Measurements from ENCODE around the gene TXLNG.
"Not testable (repeated sequence)": the region's sequence is repeated elsewhere in the genome, so short reads cannot be mapped to it uniquely, and the experiment has no call there.

The TXLNG gene

DNA sequence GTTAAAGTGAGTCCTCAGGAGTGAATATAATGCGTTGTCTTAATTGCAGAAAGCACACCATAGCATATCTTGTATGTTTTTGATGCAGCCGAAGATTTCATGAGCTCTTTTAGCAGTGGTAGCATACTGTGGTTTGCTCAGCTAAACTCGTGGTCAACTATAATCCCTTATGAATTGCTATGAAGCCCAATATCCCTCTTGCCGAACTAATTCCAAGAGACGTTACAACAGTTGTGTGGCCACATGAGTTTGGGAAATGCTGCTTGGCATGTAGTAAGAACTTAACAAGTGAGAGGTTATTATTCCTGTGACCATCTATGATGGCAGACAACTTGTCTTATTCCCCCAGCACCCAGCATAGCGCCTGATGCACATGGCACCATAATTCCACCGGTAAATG lies 36.1 kb upstream of the TXLNG start:
- no peak for DNase-seq (ENCODE audit: low read depth)
- H3K4me3 ChIP-seq (ENCODE audit: low read length), result no peak overlapping the region
- TF ChIP-seq, protein P1, sequence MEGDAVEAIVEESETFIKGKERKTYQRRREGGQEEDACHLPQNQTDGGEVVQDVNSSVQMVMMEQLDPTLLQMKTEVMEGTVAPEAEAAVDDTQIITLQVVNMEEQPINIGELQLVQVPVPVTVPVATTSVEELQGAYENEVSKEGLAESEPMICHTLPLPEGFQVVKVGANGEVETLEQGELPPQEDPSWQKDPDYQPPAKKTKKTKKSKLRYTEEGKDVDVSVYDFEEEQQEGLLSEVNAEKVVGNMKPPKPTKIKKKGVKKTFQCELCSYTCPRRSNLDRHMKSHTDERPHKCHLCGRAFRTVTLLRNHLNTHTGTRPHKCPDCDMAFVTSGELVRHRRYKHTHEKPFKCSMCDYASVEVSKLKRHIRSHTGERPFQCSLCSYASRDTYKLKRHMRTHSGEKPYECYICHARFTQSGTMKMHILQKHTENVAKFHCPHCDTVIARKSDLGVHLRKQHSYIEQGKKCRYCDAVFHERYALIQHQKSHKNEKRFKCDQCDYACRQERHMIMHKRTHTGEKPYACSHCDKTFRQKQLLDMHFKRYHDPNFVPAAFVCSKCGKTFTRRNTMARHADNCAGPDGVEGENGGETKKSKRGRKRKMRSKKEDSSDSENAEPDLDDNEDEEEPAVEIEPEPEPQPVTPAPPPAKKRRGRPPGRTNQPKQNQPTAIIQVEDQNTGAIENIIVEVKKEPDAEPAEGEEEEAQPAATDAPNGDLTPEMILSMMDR (conservative IDR thresholded peaks at IDR 0.05; ENCODE audit: low read length), result no peak

DNA sequence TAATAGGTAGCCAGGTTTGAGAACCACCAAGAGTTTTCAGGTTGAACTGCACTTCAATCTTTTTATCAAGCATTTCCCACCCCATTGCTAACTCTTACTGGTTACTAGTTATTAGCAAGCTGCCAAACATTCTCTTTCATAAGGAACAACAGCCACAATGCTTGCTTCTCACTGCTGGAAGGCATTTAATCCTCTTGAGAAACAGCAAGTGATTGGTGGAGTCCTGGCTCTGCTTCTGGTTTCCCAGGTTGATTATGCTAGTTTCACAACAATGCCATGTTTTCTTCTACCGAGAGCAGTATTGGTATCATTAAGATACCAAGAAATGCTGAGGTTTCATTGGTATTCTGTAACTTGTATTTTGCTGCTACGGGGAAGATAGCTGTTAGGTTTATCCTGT lies 32.2 kb upstream of the TXLNG start:
- no peak overlapping the region for H3K4me3 ChIP-seq (ENCODE audit: low read length)
- TF ChIP-seq, protein P1 (conservative IDR thresholded peaks at IDR 0.05; ENCODE audit: low read length), result no peak
- peak; percentile 25 for DNase-seq (ENCODE audit: low read depth)

DNA sequence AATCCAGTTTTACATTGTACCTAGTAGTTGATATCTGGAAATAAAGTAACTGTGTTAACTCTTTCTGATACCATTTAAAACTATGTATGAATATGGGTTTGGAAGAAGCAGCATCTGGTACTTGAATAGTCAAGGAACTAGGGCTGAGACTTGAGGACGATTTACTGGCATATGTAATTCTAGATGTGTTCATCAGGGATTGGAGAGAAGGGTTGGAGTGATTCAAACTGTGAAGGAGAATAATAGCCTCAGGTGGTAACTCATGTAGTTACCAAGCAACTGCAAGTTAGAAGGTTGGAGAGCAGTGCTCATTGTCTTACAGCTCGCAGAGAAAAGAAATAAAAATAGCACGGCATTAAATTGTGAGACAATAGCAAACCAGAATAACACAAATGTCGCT lies 29.5 kb upstream of the TXLNG start:
- no peak for DNase-seq (ENCODE audit: low read depth)
- TF ChIP-seq, protein P1 (conservative IDR thresholded peaks at IDR 0.05; ENCODE audit: low read length), result no peak
- H3K4me3 ChIP-seq (ENCODE audit: low read length), result no peak overlapping the region

DNA sequence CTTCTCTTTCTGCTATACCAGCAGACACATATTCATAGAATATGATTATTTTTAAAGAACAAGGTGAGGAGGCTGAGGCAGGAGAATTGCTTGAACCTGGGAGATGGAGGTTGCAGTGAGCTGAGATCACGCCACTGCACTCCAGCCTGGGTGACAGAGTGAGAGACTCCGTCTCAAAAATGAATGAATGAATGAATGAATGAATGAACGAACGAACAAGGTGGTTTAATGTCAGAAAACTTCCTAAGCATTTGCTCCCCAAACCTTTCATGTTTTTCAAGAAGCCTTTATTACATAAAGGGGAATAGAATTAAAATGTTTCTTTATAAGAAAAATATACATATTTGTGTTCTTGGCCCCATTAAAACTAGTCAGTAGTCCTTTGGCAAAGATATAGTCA lies 24.8 kb upstream of the TXLNG start:
- H3K4me3 ChIP-seq (ENCODE audit: low read length); DNase-seq (ENCODE audit: low read depth): not testable (repeated sequence)

DNA sequence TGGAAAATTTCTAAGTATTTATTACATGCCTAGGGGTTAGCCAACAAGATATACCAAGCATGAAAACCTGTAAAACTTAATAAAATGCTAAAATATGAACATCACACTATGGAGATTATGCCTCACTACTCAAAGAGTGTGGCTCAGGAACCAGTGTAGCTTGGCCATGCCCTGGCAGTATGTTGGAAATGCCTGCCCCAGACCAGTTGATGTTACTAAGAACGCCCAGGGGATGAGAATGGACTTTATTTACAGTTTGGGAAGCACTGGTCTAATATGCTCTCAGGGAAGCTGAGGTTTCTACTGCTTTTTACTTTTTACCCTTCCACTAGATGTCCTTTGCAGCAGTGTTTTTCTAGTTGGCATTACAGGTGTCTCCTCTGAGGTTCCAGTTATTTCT lies 23.7 kb upstream of the TXLNG start:
- DNase-seq (ENCODE audit: low read depth), result no peak
- TF ChIP-seq, protein P1 (conservative IDR thresholded peaks at IDR 0.05; ENCODE audit: low read length), result no peak

DNA sequence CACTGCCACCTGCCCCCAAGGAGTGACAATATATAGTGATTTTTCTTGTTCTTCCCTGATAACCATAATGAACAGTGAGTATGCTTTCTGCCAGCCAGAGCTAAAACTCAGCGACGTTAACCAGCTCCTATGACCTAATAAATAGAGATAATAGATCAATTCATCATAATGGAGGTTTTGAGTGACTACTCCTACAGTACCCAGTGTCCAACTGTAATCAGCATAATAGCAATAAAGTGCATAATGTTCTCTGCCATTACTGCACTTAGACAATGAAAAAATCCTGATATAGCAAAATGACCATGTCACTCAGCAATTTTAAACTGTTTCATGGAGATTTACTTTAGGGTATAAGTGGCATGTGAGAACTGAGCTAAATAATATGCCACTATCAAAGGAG lies 20.7 kb upstream of the TXLNG start:
- no peak for DNase-seq (ENCODE audit: low read depth)
- no peak overlapping the region for H3K4me3 ChIP-seq (ENCODE audit: low read length)
- TF ChIP-seq, protein P1 (conservative IDR thresholded peaks at IDR 0.05; ENCODE audit: low read length), result no peak

More for the DNA sequence above, 23.7 kb upstream of the TXLNG start:
- no peak overlapping the region for H3K4me3 ChIP-seq (ENCODE audit: low read length)

DNA sequence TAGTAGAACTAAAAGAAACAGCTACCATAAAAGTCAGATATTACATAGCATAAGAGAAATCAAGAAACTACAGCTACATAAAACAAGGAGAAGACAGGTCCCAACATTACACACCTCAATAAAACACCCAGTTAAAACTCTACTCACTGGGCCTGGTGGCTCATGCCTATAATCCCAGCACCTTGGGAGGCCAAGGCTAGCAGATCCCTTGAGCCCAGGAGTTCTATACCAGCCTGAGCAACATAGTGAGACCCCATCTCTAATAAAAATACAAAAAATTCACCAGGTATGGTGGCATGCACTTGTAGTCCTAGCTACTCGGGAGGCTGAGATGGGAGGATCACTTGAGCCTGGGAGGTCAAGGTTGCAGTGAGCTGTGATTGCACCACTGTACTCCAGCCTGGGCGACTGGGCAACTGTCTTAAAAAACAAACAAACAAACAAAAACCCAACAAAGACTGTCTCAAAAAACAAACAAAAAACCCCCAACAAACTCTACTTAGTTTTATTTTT lies 15.2 kb upstream of the TXLNG start:
- no peak for DNase-seq (ENCODE audit: low read depth)
- no peak overlapping the region for H3K4me3 ChIP-seq (ENCODE audit: low read length)
- TF ChIP-seq, protein P1 (conservative IDR thresholded peaks at IDR 0.05; ENCODE audit: low read length), result no peak
